CD4-positive, alpha-beta T cell treated with Interleukin-15 for 1 hour (primary cell): ENCODE data around the gene NEAT1.
A peak's percentile ranks its signal among the peaks of the same experiment; 100 is the strongest.
"Not testable (repeated sequence)": the region's sequence is repeated elsewhere in the genome, so short reads cannot be mapped to it uniquely, and the experiment has no call there.

ENCODE experiments used
- DNase-seq: peaks from one replicate; pipeline ENCODE4 v3.0.0-alpha.2; 2020

NEAT1 gene

DNA sequence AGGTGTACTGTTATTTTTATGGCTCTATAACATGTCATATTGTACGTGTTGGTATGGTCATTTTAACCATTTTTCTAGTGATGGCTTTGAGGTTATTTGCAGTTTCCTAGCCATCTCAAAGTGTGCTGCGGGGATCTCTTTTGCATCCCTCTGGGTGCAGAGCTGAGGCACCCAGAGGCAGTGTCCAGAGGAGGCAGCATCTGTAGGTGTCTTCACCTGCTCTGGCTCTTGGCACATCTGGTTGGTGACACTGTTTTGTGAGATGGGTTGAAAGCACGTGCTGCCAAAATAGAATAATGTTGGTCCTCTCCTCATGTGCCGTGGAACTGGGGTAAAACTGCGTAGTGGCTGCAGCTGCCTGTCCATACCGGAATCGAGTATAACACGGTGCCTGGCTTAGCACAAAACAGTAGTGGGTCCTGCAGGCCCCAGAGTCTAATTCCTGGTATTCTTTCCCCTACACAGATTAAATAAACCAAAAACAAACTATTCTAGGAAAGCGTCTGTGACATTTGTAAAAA lies 12.9 kb downstream of the NEAT1 start:
- no peak for DNase-seq

- DNase-seq, result peak; percentile 17
These were observed 13.4 kb downstream of the NEAT1 start for GRCh38 chr11:65435981-65436411.

DNA sequence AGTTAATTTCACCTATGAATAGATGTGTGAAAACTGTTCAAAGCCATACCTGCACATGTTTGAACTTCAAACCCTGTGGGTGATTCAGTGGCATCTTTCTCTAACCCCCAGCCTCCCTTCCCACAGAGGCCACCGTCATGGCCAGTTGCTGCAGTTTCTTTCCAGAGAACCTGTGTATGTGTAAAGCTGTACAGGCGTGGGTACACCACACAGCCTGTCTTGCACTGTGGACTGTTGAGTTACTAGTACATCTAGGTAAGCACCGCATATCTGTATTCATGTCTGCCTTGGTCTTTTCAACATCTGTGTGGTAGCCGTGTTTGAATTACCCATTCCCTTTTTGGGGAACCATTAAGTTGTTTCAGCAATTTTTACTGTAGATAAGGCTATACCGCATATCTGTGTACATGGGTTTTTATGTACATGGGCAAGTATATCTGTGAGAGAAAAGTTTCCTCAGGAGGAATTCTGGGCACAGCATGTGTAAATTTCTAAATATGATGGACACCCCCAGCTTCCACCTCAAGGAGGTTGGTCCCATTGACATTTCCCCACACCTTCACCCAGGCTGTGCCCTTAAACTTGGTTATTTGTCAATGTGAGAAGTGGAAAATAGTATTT lies 13.9 kb downstream of the NEAT1 start:
- peak; percentile 5 for DNase-seq

- DNase-seq, result no peak
These were observed 15.0 kb downstream of the NEAT1 start for GRCh38 chr11:65437436-65438227.

DNA sequence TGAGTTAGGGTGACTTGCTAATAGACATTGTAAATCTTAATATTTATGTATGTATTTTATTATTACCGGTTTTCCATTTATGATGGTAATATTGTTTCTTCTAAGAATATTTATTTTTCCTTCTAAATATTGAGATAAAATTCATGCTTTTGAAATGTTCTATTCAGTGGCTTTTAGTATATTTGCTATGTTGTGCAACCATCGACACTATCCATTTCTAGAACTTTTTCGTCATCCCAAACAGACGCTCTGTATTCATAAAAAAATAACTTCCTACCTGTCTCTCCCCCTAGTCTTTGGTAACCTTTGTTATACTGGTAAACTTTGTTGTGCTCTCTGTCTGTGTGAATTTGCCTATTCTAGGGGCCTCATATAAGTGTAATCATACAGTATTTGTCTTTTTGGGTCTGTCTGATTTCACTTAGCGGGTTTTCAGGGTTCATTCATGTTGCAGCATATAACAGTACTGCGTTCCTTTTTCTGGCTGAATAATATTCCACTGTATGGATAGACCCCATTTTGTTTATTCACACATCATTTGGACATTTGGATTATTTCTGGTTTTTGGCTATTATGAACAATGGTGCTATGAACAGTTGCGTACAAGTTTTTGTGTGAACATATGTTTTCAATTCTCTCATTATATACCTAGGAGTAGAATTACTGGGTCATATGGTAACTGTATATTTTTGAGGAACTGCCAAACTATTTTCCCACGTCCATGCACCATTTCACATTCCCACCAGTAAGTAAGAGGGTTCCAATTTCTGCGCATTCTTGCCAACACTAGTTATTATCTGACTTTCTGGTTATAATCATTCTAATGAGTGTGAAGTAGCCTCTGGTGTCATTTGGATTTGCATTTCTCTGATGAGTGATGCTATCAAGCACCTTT lies 15.9 kb downstream of the NEAT1 start:
- no peak for DNase-seq

- DNase-seq, result no peak
These were observed 17.0 kb downstream of the NEAT1 start for GRCh38 chr11:65439331-65440181.

DNA sequence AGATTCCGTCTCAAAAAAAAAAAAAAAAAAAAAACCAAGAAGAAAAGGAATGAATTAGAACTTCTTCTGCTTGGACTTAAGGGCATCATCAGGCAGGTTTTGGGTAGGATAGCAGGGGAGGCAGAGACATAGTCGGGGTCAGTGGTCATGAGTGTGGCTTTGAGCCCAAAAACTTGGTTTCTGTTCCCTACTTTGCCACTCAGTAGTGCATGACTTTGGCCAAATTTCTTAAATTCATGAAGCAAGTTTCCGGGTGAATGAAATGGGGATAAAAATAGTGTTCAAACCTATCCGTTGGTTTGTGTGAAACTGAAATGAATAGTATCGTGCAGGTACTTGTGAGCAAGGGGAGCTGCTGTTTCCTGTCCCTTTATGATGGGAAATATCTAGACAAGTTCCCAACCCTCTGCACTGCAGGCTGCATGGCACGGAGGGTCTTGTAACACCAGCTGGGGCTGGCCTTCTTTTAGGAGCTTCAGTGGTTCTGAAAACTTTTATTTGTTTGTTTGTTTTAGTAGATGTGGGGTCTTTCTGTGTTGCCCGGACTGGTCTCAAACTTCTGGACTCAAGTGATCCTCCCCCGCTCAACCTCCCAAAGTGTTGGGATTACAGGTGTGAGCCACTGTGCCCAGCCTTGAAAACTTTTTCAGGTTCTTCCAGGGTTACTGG lies 18.4 kb downstream of the NEAT1 start:
- DNase-seq, result no peak

GRCh38 chr11:65442842-65443331 lies 20.3 kb downstream of the NEAT1 start:
- no peak for DNase-seq

DNA sequence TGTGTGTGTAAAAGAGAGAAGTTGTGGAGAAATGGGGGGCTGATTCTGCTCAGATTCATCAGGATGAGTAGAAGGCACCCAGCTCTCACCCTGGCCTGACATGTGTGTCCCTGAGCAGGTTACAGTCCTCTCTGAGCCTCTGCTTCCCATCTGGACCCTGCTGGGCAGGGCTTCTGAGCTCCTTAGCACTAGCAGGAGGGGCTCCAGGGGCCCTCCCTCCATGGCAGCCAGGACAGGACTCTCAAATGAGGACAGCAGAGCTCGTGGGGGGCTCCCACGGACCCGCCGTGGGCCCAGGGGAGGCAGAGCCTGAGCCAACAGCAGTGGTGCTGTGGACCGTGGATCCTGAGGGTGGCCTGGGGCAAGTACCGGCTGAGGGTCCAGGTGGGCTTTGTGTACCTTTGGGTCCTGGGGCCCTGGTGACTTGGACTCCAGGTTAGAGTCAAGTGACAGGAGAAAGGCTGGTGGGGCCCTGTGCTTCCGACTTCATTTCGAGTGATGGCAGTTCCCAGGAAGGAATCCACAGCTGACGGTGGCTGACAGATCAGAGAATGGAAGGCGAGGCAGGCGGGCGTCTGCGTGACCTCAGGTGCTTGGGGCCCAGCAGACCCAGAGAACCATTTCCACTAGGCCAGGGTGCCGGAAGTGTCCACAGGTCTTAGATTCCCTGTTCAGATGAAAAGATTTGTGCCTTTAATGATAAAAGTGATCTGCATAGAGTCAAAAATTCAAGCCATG lies 21.9 kb downstream of the NEAT1 start:
- DNase-seq, result no peak

DNA sequence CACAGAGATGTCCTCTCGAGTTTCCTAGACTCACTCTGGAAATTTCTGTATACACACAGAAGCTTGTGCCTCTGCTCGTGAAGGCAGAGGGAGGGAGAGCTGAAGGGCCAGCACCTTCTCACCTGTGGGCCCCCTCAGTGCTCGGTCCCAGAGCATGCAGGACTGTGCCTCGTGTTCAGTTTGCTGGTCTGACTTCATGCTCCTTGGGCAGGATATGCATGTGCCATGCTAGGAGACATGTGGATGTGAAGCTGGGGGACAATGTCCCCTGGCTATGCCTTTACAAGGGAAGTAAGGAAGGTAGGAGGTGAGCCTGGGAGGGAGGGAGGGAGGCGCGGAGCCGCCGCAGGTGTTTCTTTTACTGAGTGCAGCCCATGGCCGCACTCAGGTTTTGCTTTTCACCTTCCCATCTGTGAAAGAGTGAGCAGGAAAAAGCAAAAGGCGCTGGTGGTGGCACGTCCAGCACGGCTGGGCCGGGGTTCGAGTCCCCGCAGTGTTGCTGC lies 22.6 kb downstream of the NEAT1 start:
- DNase-seq, result no peak

DNA sequence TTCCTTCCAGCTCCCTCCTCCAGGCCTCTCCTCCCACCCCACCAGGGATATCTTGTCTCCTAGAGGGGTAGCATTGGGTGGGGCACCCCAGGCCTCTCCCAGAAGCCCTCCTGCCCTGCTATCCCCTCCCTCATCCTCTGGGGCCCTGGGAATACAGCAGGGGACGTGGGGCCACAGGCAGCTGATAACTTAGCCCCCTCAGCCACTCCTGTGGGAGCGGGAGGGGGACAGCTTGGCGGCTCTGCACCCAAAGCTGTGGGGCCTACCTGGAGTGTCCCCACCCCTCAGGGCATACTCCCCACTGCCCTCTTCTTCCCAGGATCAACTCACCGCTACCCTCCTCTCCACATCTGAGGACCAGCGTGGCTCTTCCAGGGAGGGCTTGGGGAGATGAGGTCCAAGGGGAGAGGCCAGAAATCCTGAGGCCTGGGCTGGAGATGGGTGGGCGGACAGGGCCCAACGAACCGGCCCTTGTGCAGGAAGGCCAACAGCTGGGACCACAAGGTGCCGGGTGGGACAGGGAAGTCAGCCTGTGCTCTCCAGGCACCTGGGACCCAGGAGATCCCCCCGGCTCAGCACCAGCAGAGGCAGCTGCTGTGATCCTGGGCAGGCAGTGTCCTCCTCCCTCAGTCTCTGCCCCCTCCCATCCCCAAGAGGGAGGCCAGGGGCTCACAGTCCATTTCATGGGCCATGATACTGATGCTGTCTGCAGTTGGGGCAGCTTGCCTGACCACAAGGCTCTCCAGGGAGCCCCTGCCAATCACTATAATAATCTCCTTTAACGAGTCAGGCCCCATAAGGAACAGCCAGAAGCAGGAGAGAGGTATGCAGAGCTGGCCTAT lies 23.2 kb downstream of the NEAT1 start:
- DNase-seq, result no peak

DNA sequence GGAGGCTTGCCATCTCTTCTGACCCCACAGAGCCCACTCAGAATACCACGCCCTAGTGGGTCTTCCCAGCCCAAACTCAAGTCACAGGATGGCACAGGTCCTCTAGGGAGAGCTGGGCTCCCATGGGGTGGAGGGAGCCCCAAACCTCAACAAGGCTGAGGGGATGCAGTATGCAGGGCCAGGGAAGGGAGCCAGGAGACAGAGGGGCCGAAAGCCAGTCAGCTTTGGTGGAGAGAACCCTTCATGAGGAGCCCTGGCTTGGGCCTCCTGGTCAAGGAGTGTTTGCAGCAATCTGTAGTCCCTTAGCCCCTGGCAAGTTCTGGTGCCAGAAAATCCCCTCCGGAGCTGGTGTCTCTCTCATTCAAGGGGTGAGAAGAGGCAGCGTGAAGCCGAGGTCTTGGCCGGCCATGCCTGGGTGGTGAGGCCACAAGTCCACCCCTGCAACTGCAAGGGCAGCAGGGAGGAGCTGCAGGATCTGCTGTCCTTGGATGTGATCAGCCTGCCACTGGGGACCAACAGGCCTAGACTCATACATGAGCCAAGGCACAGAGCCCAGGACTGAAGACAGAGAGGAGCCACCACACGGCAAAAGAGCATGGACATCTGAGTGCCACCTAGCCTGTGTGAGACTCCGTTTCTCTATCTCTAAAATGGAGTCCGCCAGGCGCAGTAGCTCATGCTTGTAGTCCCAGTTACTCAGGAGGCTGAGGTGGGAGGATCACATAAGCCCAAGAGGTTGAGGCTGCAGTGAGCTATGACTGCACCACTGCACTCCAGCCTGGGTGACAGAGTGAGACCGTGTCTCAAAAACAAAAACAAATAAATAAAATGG lies 24.1 kb downstream of the NEAT1 start:
- no peak for DNase-seq

- DNase-seq, result no peak
These were observed 25.4 kb downstream of the NEAT1 start for GRCh38 chr11:65448074-65448417.

DNA sequence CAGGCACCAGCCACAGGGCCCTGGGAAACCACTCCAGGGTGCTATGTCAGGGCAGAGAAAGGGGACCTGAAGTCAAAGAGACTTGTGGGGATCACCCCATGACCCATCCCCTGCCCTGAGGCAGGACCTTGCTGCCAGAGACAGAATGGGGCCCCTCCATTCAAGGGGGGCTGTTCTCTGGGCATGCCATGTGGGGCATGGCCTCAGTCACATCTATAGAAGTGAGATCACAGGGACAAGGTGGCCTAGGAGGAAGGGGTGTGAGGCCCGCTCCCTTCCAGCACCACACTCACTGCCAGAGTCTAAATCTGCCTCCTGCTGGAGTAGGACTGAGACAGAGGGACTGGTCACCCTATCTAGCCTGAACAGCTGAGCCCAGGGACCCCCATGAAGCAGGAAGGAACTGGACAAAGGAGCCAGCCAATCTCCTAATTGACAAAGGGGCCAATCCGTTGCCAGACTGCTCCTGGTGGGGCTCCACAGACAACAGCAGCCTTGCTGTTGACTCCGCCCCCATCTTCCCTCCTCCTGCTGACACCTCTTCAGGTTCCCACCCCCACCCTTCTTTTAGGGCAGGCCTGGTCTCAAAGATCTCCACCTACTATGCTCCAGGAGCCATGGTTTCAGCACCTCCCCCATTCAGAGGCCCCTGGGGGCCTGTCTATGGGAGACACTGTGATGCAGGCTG lies 26.0 kb downstream of the NEAT1 start:
- DNase-seq, result peak; percentile 55

- DNase-seq, result not testable (repeated sequence)
These were observed 28.7 kb downstream of the NEAT1 start for GRCh38 chr11:65451301-65451700.

GRCh38 chr11:65452259-65452658 lies 29.7 kb downstream of the NEAT1 start:
- DNase-seq, result not testable (repeated sequence)

DNA sequence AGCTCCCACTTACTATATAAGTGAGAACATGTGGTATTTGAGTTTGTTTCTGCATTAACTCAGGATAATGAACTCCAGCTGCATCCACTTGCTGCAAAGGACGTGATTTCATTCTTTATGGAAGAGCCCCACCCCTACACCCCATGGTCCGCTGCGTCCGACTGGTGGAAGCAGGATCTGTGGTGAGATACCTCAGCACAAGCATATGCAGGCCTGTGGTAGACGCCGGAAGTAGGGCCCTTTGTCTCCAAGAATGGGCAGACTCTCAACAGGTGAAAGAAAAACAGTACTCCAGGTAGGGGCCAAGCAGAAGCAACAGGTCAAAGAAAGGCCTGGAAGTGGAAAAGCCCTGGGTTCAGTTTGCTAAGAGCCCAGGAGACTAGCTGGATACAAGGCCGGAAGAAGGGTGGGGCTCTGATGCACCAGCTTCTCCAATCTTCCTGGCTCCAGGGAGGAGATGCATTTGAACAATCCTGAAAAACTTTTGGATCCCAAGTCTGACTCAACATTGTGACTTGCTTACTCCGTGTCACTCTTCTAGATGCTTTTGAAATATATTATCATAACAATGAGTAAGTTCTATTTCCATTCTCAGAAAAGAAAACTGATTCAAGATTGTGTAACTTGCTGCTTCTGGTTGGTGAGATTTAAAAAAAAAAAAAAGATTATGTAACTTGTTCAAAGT lies 30.4 kb downstream of the NEAT1 start:
- DNase-seq, result no peak

GRCh38 chr11:65454311-65454695 lies 31.7 kb downstream of the NEAT1 start:
- no peak for DNase-seq
